NCI-H2171 treated with DMSO at 0.1 percent for 48 hours (cell line): Measurements from ENCODE around the gene GRHL3.

ENCODE experiments used
- DNase-seq: peaks from one replicate; lab custom pipeline; 2025; lab: John Stamatoyannopoulos, UW

Gene GRHL3

GRCh38 chr1:24393892-24394291, 74.7 kb downstream of the GRHL3 start:
- no peak for DNase-seq

DNA sequence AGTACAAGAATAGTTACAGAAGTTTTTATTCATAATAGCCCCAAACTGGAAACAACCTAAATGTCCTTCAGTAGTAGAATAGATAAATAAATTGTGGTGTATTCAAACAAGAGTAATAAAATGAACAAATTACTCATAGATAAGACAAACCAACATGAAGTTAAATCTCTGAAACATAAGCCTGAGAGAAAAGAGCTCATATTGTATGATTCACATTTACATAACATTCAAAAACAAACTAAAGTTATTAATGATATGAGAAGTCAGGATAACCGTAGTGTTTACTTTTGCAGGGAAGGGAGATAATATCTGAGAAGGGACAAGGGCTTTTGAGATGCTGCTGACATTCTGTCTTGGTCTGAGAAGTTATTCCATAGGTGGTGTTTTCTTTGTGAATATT, 80.9 kb downstream of the GRHL3 start:
- DNase-seq = no peak

- DNase-seq = no peak
These were observed 84.6 kb downstream of the GRHL3 start for GRCh38 chr1:24403806-24404205.
